Measurements from ENCODE around the gene RPS6KA3.

GRCh38 chrX:20118065-20118824 is 148.5 kb downstream of the RPS6KA3 start:
- TF ChIP-seq, protein P1, sequence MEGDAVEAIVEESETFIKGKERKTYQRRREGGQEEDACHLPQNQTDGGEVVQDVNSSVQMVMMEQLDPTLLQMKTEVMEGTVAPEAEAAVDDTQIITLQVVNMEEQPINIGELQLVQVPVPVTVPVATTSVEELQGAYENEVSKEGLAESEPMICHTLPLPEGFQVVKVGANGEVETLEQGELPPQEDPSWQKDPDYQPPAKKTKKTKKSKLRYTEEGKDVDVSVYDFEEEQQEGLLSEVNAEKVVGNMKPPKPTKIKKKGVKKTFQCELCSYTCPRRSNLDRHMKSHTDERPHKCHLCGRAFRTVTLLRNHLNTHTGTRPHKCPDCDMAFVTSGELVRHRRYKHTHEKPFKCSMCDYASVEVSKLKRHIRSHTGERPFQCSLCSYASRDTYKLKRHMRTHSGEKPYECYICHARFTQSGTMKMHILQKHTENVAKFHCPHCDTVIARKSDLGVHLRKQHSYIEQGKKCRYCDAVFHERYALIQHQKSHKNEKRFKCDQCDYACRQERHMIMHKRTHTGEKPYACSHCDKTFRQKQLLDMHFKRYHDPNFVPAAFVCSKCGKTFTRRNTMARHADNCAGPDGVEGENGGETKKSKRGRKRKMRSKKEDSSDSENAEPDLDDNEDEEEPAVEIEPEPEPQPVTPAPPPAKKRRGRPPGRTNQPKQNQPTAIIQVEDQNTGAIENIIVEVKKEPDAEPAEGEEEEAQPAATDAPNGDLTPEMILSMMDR (IDR thresholded peaks at IDR 0.05), result no peak
- TF ChIP-seq POLR2A (IDR thresholded peaks at IDR 0.05), result no peak

Data from uterus (tissue), 2 donors.